ENCODE results near the gene RBM15.

Gene RBM15

GRCh38 chr1:110338886-110339406 is at the start of gene RBM15:
Gene RBM15, plus strand, starts transcription at chr1:110339377. Its CDS starts 29 bp downstream, at chr1:110339406.
- peak within 1 kb of the TSS; percentile 90 for H3K4me3 ChIP-seq (ENCODE audit: low read length)
- peak within 1 kb of the TSS; percentile 98 for H3K9ac ChIP-seq (ENCODE audit: low read length)
- no peaks in the 10 kb centered on the region for H3K36me3 ChIP-seq (ENCODE audit: control insufficient read depth, insufficient read depth, low read length)
- no peaks in the 10 kb centered on the region for H3K27me3 ChIP-seq (ENCODE audit: control insufficient read depth, insufficient read depth, low read length)
- peaks cover 45% of the 10 kb centered on the region for H3K4me1 ChIP-seq (ENCODE audit: control insufficient read depth, insufficient read depth, low read length)
- no peaks in the 10 kb centered on the region for H3K9me3 ChIP-seq (ENCODE audit: control insufficient read depth, low read length)

GRCh38 chr1:110291241-110292030 is 47.7 kb upstream of the RBM15 start:
- Histone ChIP-seq H3K27me3 (ENCODE audit: control insufficient read depth, insufficient read depth, low read length) (no peaks in the 10 kb centered on the region), H3K4me3 (ENCODE audit: low read length) (no peak overlapping the region), H3K9me3 (ENCODE audit: control insufficient read depth, low read length) (no peaks in the 10 kb centered on the region), H3K9ac (ENCODE audit: low read length) (no peak overlapping the region), H3K36me3 (ENCODE audit: control insufficient read depth, insufficient read depth, low read length) (no peaks in the 10 kb centered on the region), H3K4me1 (ENCODE audit: control insufficient read depth, insufficient read depth, low read length) (peaks cover 5% of the 10 kb centered on the region)

GRCh38 chr1:110292031-110292741 is 47.0 kb upstream of the RBM15 start:
- Histone ChIP-seq H3K27me3 (ENCODE audit: control insufficient read depth, insufficient read depth, low read length) (no peaks in the 10 kb centered on the region), H3K9me3 (ENCODE audit: control insufficient read depth, low read length) (no peaks in the 10 kb centered on the region), H3K4me3 (ENCODE audit: low read length) (no peak overlapping the region), H3K9ac (ENCODE audit: low read length) (no peak overlapping the region), H3K4me1 (ENCODE audit: control insufficient read depth, insufficient read depth, low read length) (peaks cover 5% of the 10 kb centered on the region), H3K36me3 (ENCODE audit: control insufficient read depth, insufficient read depth, low read length) (no peaks in the 10 kb centered on the region)

- Histone ChIP-seq H3K4me3 (ENCODE audit: low read length) (no peak overlapping the region), H3K9me3 (ENCODE audit: control insufficient read depth, low read length) (no peaks in the 10 kb centered on the region), H3K27me3 (ENCODE audit: control insufficient read depth, insufficient read depth, low read length) (no peaks in the 10 kb centered on the region), H3K36me3 (ENCODE audit: control insufficient read depth, insufficient read depth, low read length) (no peaks in the 10 kb centered on the region), H3K9ac (ENCODE audit: low read length) (no peak overlapping the region), H3K4me1 (ENCODE audit: control insufficient read depth, insufficient read depth, low read length) (peaks cover 5% of the 10 kb centered on the region)
These were observed 45.5 kb upstream of the RBM15 start for GRCh38 chr1:110293601-110294104.

GRCh38 chr1:110294308-110294707 is 44.9 kb upstream of the RBM15 start:
- H3K4me1 ChIP-seq (ENCODE audit: control insufficient read depth, insufficient read depth, low read length) = peaks cover 5% of the 10 kb centered on the region
- no peaks in the 10 kb centered on the region for H3K9me3 ChIP-seq (ENCODE audit: control insufficient read depth, low read length)
- no peaks in the 10 kb centered on the region for H3K27me3 ChIP-seq (ENCODE audit: control insufficient read depth, insufficient read depth, low read length)
- H3K4me3 ChIP-seq (ENCODE audit: low read length) = no peak overlapping the region
- H3K9ac ChIP-seq (ENCODE audit: low read length) = no peak overlapping the region
- H3K36me3 ChIP-seq (ENCODE audit: control insufficient read depth, insufficient read depth, low read length) = no peaks in the 10 kb centered on the region

- H3K9ac ChIP-seq (ENCODE audit: low read length) = no peak overlapping the region
- H3K9me3 ChIP-seq (ENCODE audit: control insufficient read depth, low read length) = no peaks in the 10 kb centered on the region
- H3K27me3 ChIP-seq (ENCODE audit: control insufficient read depth, insufficient read depth, low read length) = no peaks in the 10 kb centered on the region
- no peak overlapping the region for H3K4me3 ChIP-seq (ENCODE audit: low read length)
- H3K4me1 ChIP-seq (ENCODE audit: control insufficient read depth, insufficient read depth, low read length) = no peaks in the 10 kb centered on the region
- H3K36me3 ChIP-seq (ENCODE audit: control insufficient read depth, insufficient read depth, low read length) = no peaks in the 10 kb centered on the region
These were observed 40.2 kb upstream of the RBM15 start for GRCh38 chr1:110298991-110299390.

GRCh38 chr1:110300412-110301085 is 38.6 kb upstream of the RBM15 start:
- no peaks in the 10 kb centered on the region for H3K36me3 ChIP-seq (ENCODE audit: control insufficient read depth, insufficient read depth, low read length)
- no peak overlapping the region for H3K9ac ChIP-seq (ENCODE audit: low read length)
- no peaks in the 10 kb centered on the region for H3K4me1 ChIP-seq (ENCODE audit: control insufficient read depth, insufficient read depth, low read length)
- no peak overlapping the region for H3K4me3 ChIP-seq (ENCODE audit: low read length)
- no peaks in the 10 kb centered on the region for H3K27me3 ChIP-seq (ENCODE audit: control insufficient read depth, insufficient read depth, low read length)
- no peaks in the 10 kb centered on the region for H3K9me3 ChIP-seq (ENCODE audit: control insufficient read depth, low read length)

- Histone ChIP-seq H3K27me3 (ENCODE audit: control insufficient read depth, insufficient read depth, low read length) (no peaks in the 10 kb centered on the region), H3K4me3 (ENCODE audit: low read length) (no peak overlapping the region), H3K4me1 (ENCODE audit: control insufficient read depth, insufficient read depth, low read length) (no peaks in the 10 kb centered on the region), H3K9me3 (ENCODE audit: control insufficient read depth, low read length) (no peaks in the 10 kb centered on the region), H3K9ac (ENCODE audit: low read length) (no peak overlapping the region), H3K36me3 (ENCODE audit: control insufficient read depth, insufficient read depth, low read length) (no peaks in the 10 kb centered on the region)
These were observed 36.3 kb upstream of the RBM15 start for GRCh38 chr1:110302836-110303235.

- no peak overlapping the region for H3K9ac ChIP-seq (ENCODE audit: low read length)
- H3K27me3 ChIP-seq (ENCODE audit: control insufficient read depth, insufficient read depth, low read length) = no peaks in the 10 kb centered on the region
- peaks cover 5% of the 10 kb centered on the region for H3K4me1 ChIP-seq (ENCODE audit: control insufficient read depth, insufficient read depth, low read length)
- H3K9me3 ChIP-seq (ENCODE audit: control insufficient read depth, low read length) = no peaks in the 10 kb centered on the region
- no peak overlapping the region for H3K4me3 ChIP-seq (ENCODE audit: low read length)
- no peaks in the 10 kb centered on the region for H3K36me3 ChIP-seq (ENCODE audit: control insufficient read depth, insufficient read depth, low read length)
These were observed 33.2 kb upstream of the RBM15 start for GRCh38 chr1:110305900-110306420.

GRCh38 chr1:110307239-110307974 is 31.8 kb upstream of the RBM15 start:
- Histone ChIP-seq H3K36me3 (ENCODE audit: control insufficient read depth, insufficient read depth, low read length) (no peaks in the 10 kb centered on the region), H3K9ac (ENCODE audit: low read length) (no peak overlapping the region), H3K4me1 (ENCODE audit: control insufficient read depth, insufficient read depth, low read length) (peaks cover 9% of the 10 kb centered on the region), H3K4me3 (ENCODE audit: low read length) (no peak overlapping the region), H3K9me3 (ENCODE audit: control insufficient read depth, low read length) (no peaks in the 10 kb centered on the region), H3K27me3 (ENCODE audit: control insufficient read depth, insufficient read depth, low read length) (peaks cover 5% of the 10 kb centered on the region)

GRCh38 chr1:110308247-110308646 is 30.9 kb upstream of the RBM15 start:
- Histone ChIP-seq H3K9ac (ENCODE audit: low read length) (no peak overlapping the region), H3K4me1 (ENCODE audit: control insufficient read depth, insufficient read depth, low read length) (peaks cover 14% of the 10 kb centered on the region), H3K36me3 (ENCODE audit: control insufficient read depth, insufficient read depth, low read length) (no peaks in the 10 kb centered on the region), H3K27me3 (ENCODE audit: control insufficient read depth, insufficient read depth, low read length) (peaks cover 5% of the 10 kb centered on the region), H3K9me3 (ENCODE audit: control insufficient read depth, low read length) (no peaks in the 10 kb centered on the region), H3K4me3 (ENCODE audit: low read length) (no peak overlapping the region)

Data from mucosa of stomach (tissue), 1 donor.